ENCODE measurements around the gene AP4M1. TPM values are rescaled to one million over a fixed set of nuclear protein-coding genes. Genes with fewer than 3 reads are reported as not detected.

AP4M1 gene
- total and polyA plus RNA-seq, 9 of the 15 experiments (the other 6 are each of a cell fraction or from before 2014, with no cell fraction given) = 1.3 to 30.9 (median 14.1) TPM

DNA sequence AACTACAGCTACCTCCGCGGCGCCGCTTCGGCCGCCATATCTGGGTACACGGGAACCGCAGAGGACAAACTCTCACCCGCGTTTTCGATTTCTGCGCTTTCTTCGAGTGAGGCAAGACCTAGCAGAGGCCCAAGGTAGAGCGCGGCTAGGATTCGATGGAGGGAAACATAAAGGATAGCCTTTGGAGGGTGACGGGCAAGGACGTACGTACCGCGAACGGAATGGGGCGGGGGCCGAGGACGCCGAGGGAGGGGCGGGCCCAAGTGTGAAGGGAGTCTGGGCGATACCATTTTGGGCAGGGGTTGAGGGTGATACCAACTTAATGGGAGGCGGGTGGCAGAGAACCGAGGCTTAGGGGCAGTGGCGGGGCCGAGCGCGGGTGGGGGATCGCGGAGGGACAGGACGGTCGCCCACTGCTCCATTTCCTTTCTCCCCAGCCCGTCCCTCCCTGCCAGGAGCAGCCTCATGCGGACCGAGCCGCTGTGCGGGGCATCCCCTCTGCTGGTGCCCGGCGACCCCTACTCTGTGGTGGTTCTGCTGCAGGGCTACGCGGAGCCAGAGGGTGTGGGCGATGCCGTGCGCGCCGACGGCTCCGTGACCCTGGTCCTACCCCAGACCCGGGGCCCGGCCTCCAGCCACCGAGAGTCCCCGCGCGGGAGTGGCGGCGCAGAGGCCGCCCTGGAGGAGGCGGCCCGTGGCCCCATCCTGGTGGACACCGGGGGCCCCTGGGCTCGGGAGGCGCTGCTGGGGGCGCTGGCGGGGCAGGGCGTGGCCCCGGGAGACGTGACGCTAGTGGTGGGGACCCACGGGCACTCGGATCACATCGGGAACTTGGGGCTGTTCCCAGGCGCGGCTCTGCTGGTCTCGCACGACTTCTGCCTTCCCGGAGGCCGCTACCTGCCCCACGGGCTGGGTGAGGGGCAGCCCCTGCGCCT is 25.8 kb downstream of the AP4M1 start, which contains the start of gene MBLAC1 (continued):
- TF ChIP-seq AFF4 (CRISPR knock-in tag; IDR thresholded peaks at IDR 0.05) (0 out of 2 replicates have a peak, but pooled peaks have one; percentile 18), CCNT2 (IDR thresholded peaks at IDR 0.05; ENCODE audit: borderline replicate concordance, extremely low read depth, insufficient read length, low read depth, low read length) (peak; percentile 43), BDP1 (IDR thresholded peaks at IDR 0.05; ENCODE audit: insufficient read depth, insufficient read length) (no peak), ELF1 (tag; IDR thresholded peaks at IDR 0.05) (no peak), CAMTA2 (CRISPR knock-in tag; conservative IDR thresholded peaks at IDR 0.05) (no peak), SOX6 (IDR thresholded peaks at IDR 0.05) (0 out of 2 replicates have a peak, but pooled peaks have one; percentile 6), ZNF436 (CRISPR knock-in tag; IDR thresholded peaks at IDR 0.05) (peak; percentile 66; the same call in 1 of the 2 replicates), ETV1 (tag; conservative IDR thresholded peaks at IDR 0.05; ENCODE audit: low read depth) (no peak; the same call in 1 of the 2 replicates), DLX4 (CRISPR knock-in tag; IDR thresholded peaks at IDR 0.05) (no peak), HOMEZ (CRISPR knock-in tag; IDR thresholded peaks at IDR 0.05) (no peak), ELK1 (CRISPR knock-in tag; IDR thresholded peaks at IDR 0.05) (no peak), ZNF12 (CRISPR knock-in tag; IDR thresholded peaks at IDR 0.05) (peak; percentile 60; the same call in 1 of the 2 replicates), PHF21A (IDR thresholded peaks at IDR 0.05; ENCODE audit: borderline replicate concordance, low read depth) (no peak), PCBP1 (IDR thresholded peaks at IDR 0.05; ENCODE audit: low read depth, low read length, poor library complexity, severe bottlenecking) (peak; percentile 49), MBD1 (CRISPR knock-in tag; IDR thresholded peaks at IDR 0.05) (no peak)
- TF ChIP-seq, protein P1, sequence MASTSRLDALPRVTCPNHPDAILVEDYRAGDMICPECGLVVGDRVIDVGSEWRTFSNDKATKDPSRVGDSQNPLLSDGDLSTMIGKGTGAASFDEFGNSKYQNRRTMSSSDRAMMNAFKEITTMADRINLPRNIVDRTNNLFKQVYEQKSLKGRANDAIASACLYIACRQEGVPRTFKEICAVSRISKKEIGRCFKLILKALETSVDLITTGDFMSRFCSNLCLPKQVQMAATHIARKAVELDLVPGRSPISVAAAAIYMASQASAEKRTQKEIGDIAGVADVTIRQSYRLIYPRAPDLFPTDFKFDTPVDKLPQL (IDR thresholded peaks at IDR 0.05; ENCODE audit: extremely low read depth, insufficient read length) = no peak

Data from K562 (cell line).